ENCODE data around the gene PCDH18.
"Not testable (repeated sequence)": the region's sequence is repeated elsewhere in the genome, so short reads cannot be mapped to it uniquely, and the experiment has no call there.

PCDH18 gene

GRCh38 chr4:137529432-137529831 lies 2.9 kb downstream of the PCDH18 start:
- no peaks in the 10 kb centered on the region for H3K9me3 ChIP-seq (ENCODE audit: control insufficient read depth in 2 of 2, low read length in 2 of 2)
- H3K27me3 ChIP-seq (ENCODE audit: control insufficient read depth in 1 of 2, insufficient read depth in 2 of 2, low read length in 2 of 2): no peaks in the 10 kb centered on the region
- H3K4me3 ChIP-seq (ENCODE audit: low read length in 2 of 2): peak overlapping the region; percentile 86 to 91
- no peaks in the 10 kb centered on the region for H3K36me3 ChIP-seq (ENCODE audit: control insufficient read depth in 2 of 2, insufficient read depth in 2 of 2, low read length in 2 of 2)
- peak overlapping the region; percentile 25 for H3K27ac ChIP-seq (ENCODE audit: low read length)
- peaks cover 9% of the 10 kb centered on the region for H3K4me1 ChIP-seq (ENCODE audit: control insufficient read depth, insufficient read depth, low read length)
- H3K9ac ChIP-seq (ENCODE audit: low read length in 2 of 2): peak overlapping the region in 1 of 2 donors; percentile 52

- Histone ChIP-seq H3K4me3 (ENCODE audit: low read length in 2 of 2) (peak overlapping the region; percentile 86 to 91), H3K27ac (ENCODE audit: low read length) (no peak overlapping the region), H3K9me3 (ENCODE audit: control insufficient read depth in 2 of 2, low read length in 2 of 2) (no peaks in the 10 kb centered on the region), H3K4me1 (ENCODE audit: control insufficient read depth, insufficient read depth, low read length) (peaks cover 9% of the 10 kb centered on the region), H3K9ac (ENCODE audit: low read length in 2 of 2) (peak overlapping the region in 1 of 2 donors; percentile 11), H3K36me3 (ENCODE audit: control insufficient read depth in 2 of 2, insufficient read depth in 2 of 2, low read length in 2 of 2) (peaks cover 0 to 2% of the 10 kb centered on the region in 2 donors), H3K27me3 (ENCODE audit: control insufficient read depth in 1 of 2, insufficient read depth in 2 of 2, low read length in 2 of 2) (no peaks in the 10 kb centered on the region)
These were observed 3.6 kb downstream of the PCDH18 start for GRCh38 chr4:137528673-137529072.

- Histone ChIP-seq H3K27ac (ENCODE audit: low read length) (no peak overlapping the region), H3K4me1 (ENCODE audit: control insufficient read depth, insufficient read depth, low read length) (peaks cover 9% of the 10 kb centered on the region), H3K9ac (ENCODE audit: low read length in 2 of 2) (peak overlapping the region in 1 of 2 donors; percentile 4), H3K9me3 (ENCODE audit: control insufficient read depth in 2 of 2, low read length in 2 of 2) (no peaks in the 10 kb centered on the region), H3K36me3 (ENCODE audit: control insufficient read depth in 2 of 2, insufficient read depth in 2 of 2, low read length in 2 of 2) (peaks cover 0 to 2% of the 10 kb centered on the region in 2 donors), H3K4me3 (ENCODE audit: low read length in 2 of 2) (peak overlapping the region in 1 of 2 donors; percentile 91), H3K27me3 (ENCODE audit: control insufficient read depth in 1 of 2, insufficient read depth in 2 of 2, low read length in 2 of 2) (no peaks in the 10 kb centered on the region)
These were observed 5.6 kb downstream of the PCDH18 start for GRCh38 chr4:137526681-137527080.

- Histone ChIP-seq H3K27me3 (ENCODE audit: control insufficient read depth in 1 of 2, insufficient read depth in 2 of 2, low read length in 2 of 2) (no peaks in the 10 kb centered on the region), H3K9ac (ENCODE audit: low read length in 2 of 2) (no peak overlapping the region), H3K4me1 (ENCODE audit: control insufficient read depth, insufficient read depth, low read length) (peaks cover 7% of the 10 kb centered on the region), H3K9me3 (ENCODE audit: control insufficient read depth in 2 of 2, low read length in 2 of 2) (no peaks in the 10 kb centered on the region), H3K4me3 (ENCODE audit: low read length in 2 of 2) (no peak overlapping the region), H3K36me3 (ENCODE audit: control insufficient read depth in 2 of 2, insufficient read depth in 2 of 2, low read length in 2 of 2) (peaks cover 3 to 10% of the 10 kb centered on the region in 2 donors), H3K27ac (ENCODE audit: low read length) (no peak overlapping the region)
These were observed 7.4 kb downstream of the PCDH18 start for GRCh38 chr4:137524725-137525369.

GRCh38 chr4:137523329-137523728 lies 9.0 kb downstream of the PCDH18 start:
- Histone ChIP-seq H3K27me3 (ENCODE audit: control insufficient read depth in 1 of 2, insufficient read depth in 2 of 2, low read length in 2 of 2) (no peaks in the 10 kb centered on the region), H3K9me3 (ENCODE audit: control insufficient read depth in 2 of 2, low read length in 2 of 2) (no peaks in the 10 kb centered on the region), H3K36me3 (ENCODE audit: control insufficient read depth in 2 of 2, insufficient read depth in 2 of 2, low read length in 2 of 2) (peaks cover 3 to 10% of the 10 kb centered on the region in 2 donors), H3K4me1 (ENCODE audit: control insufficient read depth, insufficient read depth, low read length) (peaks cover 2% of the 10 kb centered on the region), H3K27ac (ENCODE audit: low read length) (no peak overlapping the region), H3K4me3 (ENCODE audit: low read length in 2 of 2) (no peak overlapping the region), H3K9ac (ENCODE audit: low read length in 2 of 2) (no peak overlapping the region)

- no peaks in the 10 kb centered on the region for H3K27me3 ChIP-seq (ENCODE audit: control insufficient read depth in 1 of 2, insufficient read depth in 2 of 2, low read length in 2 of 2)
- H3K4me1 ChIP-seq (ENCODE audit: control insufficient read depth, insufficient read depth, low read length): no peaks in the 10 kb centered on the region
- H3K9me3 ChIP-seq (ENCODE audit: control insufficient read depth in 2 of 2, low read length in 2 of 2): no peaks in the 10 kb centered on the region
- no peak overlapping the region for H3K27ac ChIP-seq (ENCODE audit: low read length)
- peaks cover 3 to 10% of the 10 kb centered on the region in 2 donors for H3K36me3 ChIP-seq (ENCODE audit: control insufficient read depth in 2 of 2, insufficient read depth in 2 of 2, low read length in 2 of 2)
- no peak overlapping the region for H3K9ac ChIP-seq (ENCODE audit: low read length in 2 of 2)
- H3K4me3 ChIP-seq (ENCODE audit: low read length in 2 of 2): no peak overlapping the region
These were observed 11.2 kb downstream of the PCDH18 start for GRCh38 chr4:137521053-137521452.

GRCh38 chr4:137519406-137519805 lies 12.9 kb downstream of the PCDH18 start:
- H3K36me3 ChIP-seq (ENCODE audit: control insufficient read depth in 2 of 2, insufficient read depth in 2 of 2, low read length in 2 of 2): peaks cover 3 to 10% of the 10 kb centered on the region in 2 donors
- no peak overlapping the region for H3K4me3 ChIP-seq (ENCODE audit: low read length in 2 of 2)
- no peaks in the 10 kb centered on the region for H3K4me1 ChIP-seq (ENCODE audit: control insufficient read depth, insufficient read depth, low read length)
- H3K9ac ChIP-seq (ENCODE audit: low read length in 2 of 2): no peak overlapping the region
- H3K27me3 ChIP-seq (ENCODE audit: control insufficient read depth in 1 of 2, insufficient read depth in 2 of 2, low read length in 2 of 2): no peaks in the 10 kb centered on the region
- H3K27ac ChIP-seq (ENCODE audit: low read length): no peak overlapping the region
- H3K9me3 ChIP-seq (ENCODE audit: control insufficient read depth in 2 of 2, low read length in 2 of 2): no peaks in the 10 kb centered on the region

- not testable (repeated sequence) for H3K27me3 ChIP-seq (ENCODE audit: control insufficient read depth in 1 of 2, insufficient read depth in 2 of 2, low read length in 2 of 2); H3K27ac ChIP-seq (ENCODE audit: low read length); H3K36me3 ChIP-seq (ENCODE audit: control insufficient read depth in 2 of 2, insufficient read depth in 2 of 2, low read length in 2 of 2); H3K9ac ChIP-seq (ENCODE audit: low read length in 2 of 2); H3K9me3 ChIP-seq (ENCODE audit: control insufficient read depth in 2 of 2, low read length in 2 of 2); H3K4me3 ChIP-seq (ENCODE audit: low read length in 2 of 2); H3K4me1 ChIP-seq (ENCODE audit: control insufficient read depth, insufficient read depth, low read length)
These were observed 15.0 kb downstream of the PCDH18 start for GRCh38 chr4:137517323-137517722.

- Histone ChIP-seq H3K4me3 (ENCODE audit: low read length in 2 of 2) (no peak overlapping the region), H3K27ac (ENCODE audit: low read length) (no peak overlapping the region), H3K36me3 (ENCODE audit: control insufficient read depth in 2 of 2, insufficient read depth in 2 of 2, low read length in 2 of 2) (no peaks in the 10 kb centered on the region), H3K9me3 (ENCODE audit: control insufficient read depth in 2 of 2, low read length in 2 of 2) (no peaks in the 10 kb centered on the region), H3K27me3 (ENCODE audit: control insufficient read depth in 1 of 2, insufficient read depth in 2 of 2, low read length in 2 of 2) (no peaks in the 10 kb centered on the region), H3K4me1 (ENCODE audit: control insufficient read depth, insufficient read depth, low read length) (no peaks in the 10 kb centered on the region), H3K9ac (ENCODE audit: low read length in 2 of 2) (no peak overlapping the region)
These were observed 17.7 kb downstream of the PCDH18 start for GRCh38 chr4:137514406-137515111.

GRCh38 chr4:137510557-137511265 lies 21.6 kb downstream of the PCDH18 start:
- no peak overlapping the region for H3K27ac ChIP-seq (ENCODE audit: low read length)
- H3K36me3 ChIP-seq (ENCODE audit: control insufficient read depth in 2 of 2, insufficient read depth in 2 of 2, low read length in 2 of 2): no peaks in the 10 kb centered on the region
- H3K27me3 ChIP-seq (ENCODE audit: control insufficient read depth in 1 of 2, insufficient read depth in 2 of 2, low read length in 2 of 2): no peaks in the 10 kb centered on the region
- H3K9ac ChIP-seq (ENCODE audit: low read length in 2 of 2): no peak overlapping the region
- H3K4me3 ChIP-seq (ENCODE audit: low read length in 2 of 2): peak overlapping the region; percentile 9 to 15
- no peaks in the 10 kb centered on the region for H3K4me1 ChIP-seq (ENCODE audit: control insufficient read depth, insufficient read depth, low read length)
- H3K9me3 ChIP-seq (ENCODE audit: control insufficient read depth in 2 of 2, low read length in 2 of 2): no peaks in the 10 kb centered on the region
